HUES6 (cell line): ENCODE results near the gene USF3.

Experiments
- H3K27ac ChIP-seq: 2 replicates; pipeline ENCODE4 v1.7.0; 2013; ENCODE audit warnings: low read depth, mild to moderate bottlenecking, low read length, inconsistent platforms
- H3K27me3 ChIP-seq: 2 replicates; pipeline ENCODE4 v1.6.1; 2013; ENCODE audit warnings: low read length; ENCODE audit not compliant: control insufficient read depth, insufficient read depth
- H3K36me3 ChIP-seq: 2 replicates; pipeline ENCODE4 v1.6.1; 2013; ENCODE audit warnings: low read length; ENCODE audit not compliant: control insufficient read depth, insufficient read depth
- H3K4me1 ChIP-seq: 2 replicates; pipeline ENCODE4 v1.6.1; 2013; ENCODE audit warnings: low read length; ENCODE audit not compliant: control insufficient read depth, insufficient read depth
- H3K4me3 ChIP-seq: 2 replicates; pipeline ENCODE4 v1.5.1; 2013; ENCODE audit warnings: low read depth, low read length
- H3K9ac ChIP-seq: one replicate; pipeline ENCODE4 v1.6.1; 2013; ENCODE audit warnings: mild to moderate bottlenecking, low read length
- H3K9me3 ChIP-seq: 2 replicates; pipeline ENCODE4 v1.6.1; 2013; ENCODE audit warnings: low read depth, low read length; ENCODE audit not compliant: control insufficient read depth, insufficient read depth

Gene USF3, protein sequence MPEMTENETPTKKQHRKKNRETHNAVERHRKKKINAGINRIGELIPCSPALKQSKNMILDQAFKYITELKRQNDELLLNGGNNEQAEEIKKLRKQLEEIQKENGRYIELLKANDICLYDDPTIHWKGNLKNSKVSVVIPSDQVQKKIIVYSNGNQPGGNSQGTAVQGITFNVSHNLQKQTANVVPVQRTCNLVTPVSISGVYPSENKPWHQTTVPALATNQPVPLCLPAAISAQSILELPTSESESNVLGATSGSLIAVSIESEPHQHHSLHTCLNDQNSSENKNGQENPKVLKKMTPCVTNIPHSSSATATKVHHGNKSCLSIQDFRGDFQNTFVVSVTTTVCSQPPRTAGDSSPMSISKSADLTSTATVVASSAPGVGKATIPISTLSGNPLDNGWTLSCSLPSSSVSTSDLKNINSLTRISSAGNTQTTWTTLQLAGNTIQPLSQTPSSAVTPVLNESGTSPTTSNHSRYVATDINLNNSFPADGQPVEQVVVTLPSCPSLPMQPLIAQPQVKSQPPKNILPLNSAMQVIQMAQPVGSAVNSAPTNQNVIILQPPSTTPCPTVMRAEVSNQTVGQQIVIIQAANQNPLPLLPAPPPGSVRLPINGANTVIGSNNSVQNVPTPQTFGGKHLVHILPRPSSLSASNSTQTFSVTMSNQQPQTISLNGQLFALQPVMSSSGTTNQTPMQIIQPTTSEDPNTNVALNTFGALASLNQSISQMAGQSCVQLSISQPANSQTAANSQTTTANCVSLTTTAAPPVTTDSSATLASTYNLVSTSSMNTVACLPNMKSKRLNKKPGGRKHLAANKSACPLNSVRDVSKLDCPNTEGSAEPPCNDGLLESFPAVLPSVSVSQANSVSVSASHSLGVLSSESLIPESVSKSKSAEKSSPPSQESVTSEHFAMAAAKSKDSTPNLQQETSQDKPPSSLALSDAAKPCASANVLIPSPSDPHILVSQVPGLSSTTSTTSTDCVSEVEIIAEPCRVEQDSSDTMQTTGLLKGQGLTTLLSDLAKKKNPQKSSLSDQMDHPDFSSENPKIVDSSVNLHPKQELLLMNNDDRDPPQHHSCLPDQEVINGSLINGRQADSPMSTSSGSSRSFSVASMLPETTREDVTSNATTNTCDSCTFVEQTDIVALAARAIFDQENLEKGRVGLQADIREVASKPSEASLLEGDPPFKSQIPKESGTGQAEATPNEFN (N-terminal part only)

DNA sequence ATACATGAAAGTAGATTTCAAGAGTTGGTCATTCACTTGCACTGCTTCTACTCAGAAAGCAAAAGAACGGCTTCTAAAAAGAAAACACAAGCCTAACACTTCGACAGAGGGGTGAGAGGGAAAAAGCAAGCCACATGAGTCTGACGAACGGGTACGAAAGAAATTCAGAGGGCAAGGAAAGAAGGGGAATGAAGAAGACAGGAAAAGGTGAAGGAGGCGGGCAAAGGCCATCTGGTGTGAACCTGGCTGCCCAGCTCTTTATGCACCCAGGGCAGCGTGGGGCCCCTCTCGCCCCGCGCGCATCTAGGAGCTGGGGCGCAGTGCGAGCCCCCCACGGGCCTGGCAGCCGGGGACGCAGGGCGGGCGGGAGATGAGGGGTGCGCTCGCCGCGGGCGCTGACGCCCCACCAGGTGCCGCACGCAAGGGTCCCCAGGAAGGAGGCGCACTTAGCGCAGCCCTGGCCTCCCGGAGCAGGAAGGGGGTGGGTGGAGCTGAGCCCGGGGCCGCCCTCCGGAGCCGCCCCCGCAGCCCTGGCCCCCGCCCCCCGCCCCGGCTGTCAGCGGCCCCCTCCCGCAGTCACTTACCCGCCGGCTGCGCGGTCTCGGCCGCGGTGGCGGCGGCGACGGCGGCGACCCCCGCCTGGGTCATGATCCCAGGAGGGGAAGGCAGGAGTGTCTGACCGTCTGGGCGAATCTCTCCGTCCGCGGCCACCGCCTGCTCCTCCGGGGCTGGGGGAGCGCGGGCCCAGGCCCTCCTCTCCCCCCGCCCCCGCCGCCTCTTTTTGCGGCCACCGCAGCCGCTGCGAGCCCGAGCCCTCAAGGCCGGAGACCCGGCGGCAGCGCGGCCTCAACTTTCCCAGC lies at the start of gene USF3:
Gene USF3, minus strand, starts transcription at position 857 of the 860 bp plus-strand sequence. CDS start 21,764 bp downstream, outside the sequence.
- peak within 1 kb of the TSS; percentile 69 for H3K27ac ChIP-seq
- peak within 1 kb of the TSS; percentile 89 for H3K4me3 ChIP-seq
- H3K9ac ChIP-seq = peak within 1 kb of the TSS; percentile 72
- no peaks in the 10 kb centered on the region for H3K27me3 ChIP-seq
- no peaks in the 10 kb centered on the region for H3K9me3 ChIP-seq
- no peaks in the 10 kb centered on the region for H3K36me3 ChIP-seq
- peaks cover 7% of the 10 kb centered on the region for H3K4me1 ChIP-seq

DNA sequence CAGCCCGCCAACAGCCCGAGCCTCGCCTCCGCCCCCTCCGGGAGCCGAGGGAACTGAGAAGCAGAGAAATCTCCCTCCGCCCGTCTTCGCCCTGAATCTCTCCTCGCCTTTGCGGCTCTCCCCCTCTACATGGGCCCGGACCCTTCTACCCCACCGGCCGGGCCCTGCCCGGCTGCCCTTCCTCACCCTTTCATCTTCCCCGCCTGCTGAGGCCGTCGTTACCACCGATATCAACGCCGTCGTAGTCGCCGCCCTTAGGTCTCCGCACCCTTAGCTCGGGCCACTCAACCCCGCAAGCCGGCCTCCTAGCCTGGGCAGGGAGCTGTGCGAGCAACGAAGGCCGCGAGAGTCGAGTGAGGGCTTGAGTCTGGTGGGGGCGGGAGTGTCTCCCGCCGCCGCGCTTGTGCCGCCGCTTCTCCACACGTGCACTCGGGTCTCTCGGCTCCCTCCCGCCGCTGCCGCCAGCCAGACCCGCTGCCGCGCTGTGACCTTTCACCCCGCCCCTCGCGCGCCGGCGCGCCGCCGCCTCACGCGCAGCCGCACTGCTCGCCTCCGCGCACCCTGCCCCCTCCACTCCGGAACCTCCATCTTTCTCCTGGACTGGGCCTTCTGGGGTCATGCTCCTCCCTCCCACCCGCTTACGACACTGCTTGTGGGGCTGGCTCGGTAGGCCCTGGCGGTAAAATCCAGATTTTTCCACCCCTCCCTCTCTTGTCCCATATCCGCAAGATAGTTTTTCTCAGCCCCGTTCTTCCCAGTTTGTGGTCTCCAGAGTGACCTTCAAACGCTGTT lies 49.5 kb upstream of the USF3 start, which contains the start of gene NAA50:
Gene NAA50, minus strand, starts transcription at position 494 of the 792 bp plus-strand sequence. Its CDS starts 300 bp downstream, at position 194.
- Histone ChIP-seq H3K9ac (peak within 1 kb of the TSS; percentile 96), H3K4me1 (peaks cover 24% of the 10 kb centered on the region; the same call in 1 of the 2 replicates), H3K9me3 (no peaks in the 10 kb centered on the region), H3K4me3 (peak within 1 kb of the TSS; percentile 96), H3K36me3 (no peaks in the 10 kb centered on the region; the same call in 1 of the 2 replicates), H3K27ac (peak within 1 kb of the TSS; percentile 98), H3K27me3 (no peaks in the 10 kb centered on the region)

DNA sequence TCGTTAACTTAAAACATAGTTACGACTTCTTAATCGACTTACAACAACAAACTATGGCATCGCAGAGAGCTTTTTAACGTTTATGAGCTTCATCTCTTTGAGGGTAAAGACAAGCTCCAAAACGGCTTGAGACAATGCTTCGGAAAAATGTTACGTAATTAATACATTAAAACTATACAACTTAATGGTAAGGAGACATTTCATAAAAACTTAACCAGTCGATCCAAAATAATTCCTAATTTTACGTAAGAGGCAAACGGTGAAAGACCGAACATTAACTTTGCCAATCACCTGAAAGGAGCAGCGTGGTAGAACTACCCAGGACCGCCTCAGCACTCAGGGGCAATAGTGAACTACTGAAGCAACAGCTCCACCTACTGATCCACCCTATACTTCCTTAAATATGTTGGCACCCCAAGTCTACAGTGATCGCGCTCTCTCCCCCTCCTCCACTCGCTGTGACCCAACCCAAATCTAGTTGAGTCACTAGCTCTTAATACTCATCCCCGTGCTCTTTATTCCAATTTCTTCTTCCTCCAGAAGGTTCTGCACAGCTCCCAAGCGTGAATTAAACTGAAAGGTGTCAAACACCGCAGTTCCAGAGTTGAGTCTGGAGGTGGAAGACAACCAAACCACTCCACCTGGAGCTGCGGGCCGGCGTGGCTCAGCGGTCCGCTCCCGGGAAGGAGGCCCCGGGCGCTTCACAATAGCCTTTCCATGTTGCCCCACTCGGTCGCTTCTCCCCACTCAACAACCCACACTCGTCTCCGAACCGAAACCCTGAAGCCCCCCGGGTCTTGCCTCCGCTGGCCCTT lies 48.7 kb upstream of the USF3 start:
- Histone ChIP-seq H3K4me3 (peak overlapping the region; percentile 96), H3K9me3 (no peaks in the 10 kb centered on the region), H3K9ac (peak overlapping the region; percentile 96), H3K27me3 (no peaks in the 10 kb centered on the region), H3K4me1 (peaks cover 24% of the 10 kb centered on the region; the same call in 1 of the 2 replicates), H3K27ac (peak overlapping the region; percentile 98), H3K36me3 (no peaks in the 10 kb centered on the region; the same call in 1 of the 2 replicates)

DNA sequence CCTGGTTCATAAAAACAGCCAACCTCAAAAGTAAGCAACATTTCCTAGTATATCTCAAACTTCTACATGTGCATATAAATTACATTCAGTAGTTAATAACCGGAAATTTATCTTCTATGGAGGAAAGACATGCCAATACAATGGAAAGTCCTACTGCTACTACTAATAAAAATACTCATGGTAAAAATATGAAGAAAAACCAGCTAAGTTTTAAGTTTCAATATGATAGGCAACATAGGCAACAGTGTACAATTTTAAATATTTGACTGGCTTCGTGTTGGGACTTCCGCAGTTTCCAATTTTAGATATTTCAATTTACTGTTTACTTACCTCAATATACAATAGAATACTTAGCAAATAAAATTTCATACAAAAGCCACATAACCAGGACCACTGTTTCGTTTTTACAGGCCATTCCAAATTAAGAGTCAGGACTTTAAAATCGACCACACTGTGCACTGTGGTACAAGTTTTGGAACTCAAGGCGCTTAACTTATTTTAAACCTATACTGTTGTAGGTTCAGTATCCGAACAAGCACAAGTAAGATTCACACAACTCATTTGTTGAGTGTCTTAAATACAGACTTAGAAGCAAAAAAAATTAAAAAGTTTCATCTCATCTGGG lies 46.7 kb upstream of the USF3 start:
- Histone ChIP-seq H3K27me3 (no peaks in the 10 kb centered on the region), H3K4me1 (peaks cover 33% of the 10 kb centered on the region), H3K27ac (no peak overlapping the region), H3K36me3 (no peaks in the 10 kb centered on the region; the same call in 1 of the 2 replicates), H3K4me3 (peak overlapping the region; percentile 96), H3K9me3 (no peaks in the 10 kb centered on the region), H3K9ac (no peak overlapping the region)

DNA sequence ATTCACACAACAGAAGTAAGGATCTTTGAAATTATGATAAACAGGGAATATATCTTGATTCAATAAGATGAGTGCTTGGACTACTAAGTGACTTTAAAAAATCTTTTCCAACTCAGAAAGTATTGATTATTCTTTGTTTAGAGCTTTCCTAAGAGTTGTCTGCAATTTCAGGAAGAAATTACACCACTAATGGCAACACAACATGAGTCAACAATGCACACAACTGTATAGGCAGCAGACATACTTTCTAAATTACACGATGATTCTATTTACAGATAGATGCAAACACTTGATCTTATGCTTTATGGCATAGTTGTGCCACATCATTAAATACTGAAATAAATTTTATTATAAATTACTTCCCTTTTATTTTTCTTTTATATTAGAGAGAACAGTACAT lies 45.2 kb upstream of the USF3 start:
- no peak overlapping the region for H3K9ac ChIP-seq
- no peaks in the 10 kb centered on the region; the same call in 1 of the 2 replicates for H3K36me3 ChIP-seq
- no peaks in the 10 kb centered on the region for H3K27me3 ChIP-seq
- H3K9me3 ChIP-seq = no peaks in the 10 kb centered on the region
- peaks cover 33% of the 10 kb centered on the region for H3K4me1 ChIP-seq
- H3K27ac ChIP-seq = no peak overlapping the region
- no peak overlapping the region for H3K4me3 ChIP-seq

DNA sequence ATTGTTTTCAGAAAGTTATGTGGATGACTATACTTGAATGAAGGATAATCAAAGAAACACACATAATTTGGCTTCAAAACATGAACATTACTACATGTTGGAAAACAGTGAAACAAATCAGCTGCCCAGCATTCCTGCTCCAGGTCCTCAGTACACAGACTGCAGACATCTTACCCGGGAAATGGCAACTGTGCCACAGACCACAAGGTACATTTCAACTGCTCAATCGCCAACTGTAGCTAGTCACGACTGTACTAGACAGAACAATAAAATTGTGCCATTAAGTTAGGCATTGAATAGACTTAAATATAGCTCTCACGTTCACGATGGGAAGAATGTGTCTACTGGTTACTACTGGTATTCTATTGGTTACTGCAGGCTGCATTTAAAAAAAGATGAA lies 44.6 kb upstream of the USF3 start:
- H3K27ac ChIP-seq = no peak overlapping the region
- H3K36me3 ChIP-seq = no peaks in the 10 kb centered on the region; the same call in 1 of the 2 replicates
- H3K4me1 ChIP-seq = peaks cover 36% of the 10 kb centered on the region
- no peaks in the 10 kb centered on the region for H3K9me3 ChIP-seq
- H3K27me3 ChIP-seq = no peaks in the 10 kb centered on the region
- H3K9ac ChIP-seq = no peak overlapping the region
- H3K4me3 ChIP-seq = no peak overlapping the region

DNA sequence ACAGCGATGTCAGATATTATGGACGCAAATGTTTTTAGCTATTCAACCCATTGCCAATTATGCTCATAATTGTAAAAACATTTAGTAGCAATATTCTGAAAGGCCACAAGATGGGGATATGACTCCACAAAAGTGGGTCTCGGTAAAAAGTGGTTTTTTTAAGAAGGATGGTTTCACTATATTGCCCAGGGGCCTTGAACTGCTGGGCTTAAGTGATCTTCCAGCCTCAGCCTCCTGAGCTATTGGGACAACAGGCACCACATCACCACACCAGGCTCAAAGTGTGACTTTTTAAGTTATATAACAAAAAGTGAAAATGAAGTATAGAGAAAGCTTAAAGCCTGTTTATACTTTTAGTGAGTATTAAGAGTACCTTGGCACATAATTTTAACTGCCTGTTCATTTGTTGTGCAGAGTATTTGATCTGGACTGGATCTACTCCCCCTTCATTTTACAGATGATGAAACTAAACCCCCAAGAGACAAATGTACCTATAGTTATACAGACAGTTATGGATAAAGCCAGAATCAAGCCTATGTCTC lies 40.2 kb upstream of the USF3 start:
- Histone ChIP-seq H3K4me1 (peaks cover 22% of the 10 kb centered on the region), H3K27ac (no peak overlapping the region), H3K27me3 (no peaks in the 10 kb centered on the region), H3K9ac (no peak overlapping the region), H3K4me3 (no peak overlapping the region), H3K9me3 (no peaks in the 10 kb centered on the region), H3K36me3 (no peaks in the 10 kb centered on the region)

DNA sequence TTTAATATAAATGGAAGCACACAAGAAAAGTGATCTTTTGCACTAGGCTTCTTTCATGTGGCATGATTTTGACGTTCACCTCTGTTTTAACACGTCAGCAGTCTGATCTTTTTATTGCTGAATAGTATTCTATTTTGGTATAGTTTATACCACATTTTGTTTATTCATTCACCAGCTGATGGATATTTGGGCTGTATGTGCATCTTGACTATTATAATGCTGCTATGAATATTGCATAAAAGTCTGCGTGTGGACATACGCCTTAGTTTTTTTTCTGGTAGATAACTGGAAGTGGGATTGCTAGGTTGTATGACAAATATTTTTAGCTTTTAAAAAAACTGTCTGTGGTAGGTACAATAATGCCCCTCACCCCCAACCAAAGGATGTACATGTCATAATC lies 35.3 kb upstream of the USF3 start:
- no peaks in the 10 kb centered on the region for H3K27me3 ChIP-seq
- H3K27ac ChIP-seq = no peak overlapping the region
- H3K4me3 ChIP-seq = no peak overlapping the region
- 0 out of 2 replicates have a peak, but pooled peaks cover 5% of the 10 kb centered on the region for H3K4me1 ChIP-seq
- H3K9me3 ChIP-seq = no peaks in the 10 kb centered on the region
- H3K36me3 ChIP-seq = peaks cover 8% of the 10 kb centered on the region; the same call in 1 of the 2 replicates
- no peak overlapping the region for H3K9ac ChIP-seq
